GM19328 (cell line): Measurements from ENCODE around the gene UGT1A4.

ENCODE experiments used
- ATAC-seq: cut with Tn5 transposase; IDR thresholded peaks from one replicate; pipeline ENCODE4 v1.9.1; 2021; ENCODE audit warnings: mild to moderate bottlenecking, moderate library complexity; ENCODE audit not compliant: unreplicated experiment

UGT1A4 gene

GRCh38 chr2:233718552-233718951 is at the start of gene UGT1A4:
Gene UGT1A4, plus strand, starts transcription at chr2:233718736. Its CDS starts 85 bp downstream, at chr2:233718821.
- ATAC-seq: no peak

- no peak for ATAC-seq
Observed at GRCh38 chr2:233671290-233672161, 47.0 kb upstream of the UGT1A4 start, which contains the start of gene UGT1A9. Gene UGT1A9, plus strand, starts transcription at chr2:233671898. Its CDS starts 37 bp downstream, at chr2:233671935.

- ATAC-seq: no peak
Observed at GRCh38 chr2:233672886-233673285, 45.6 kb upstream of the UGT1A4 start.

- ATAC-seq: no peak
Observed at GRCh38 chr2:233673896-233674295, 44.6 kb upstream of the UGT1A4 start.

GRCh38 chr2:233674314-233674713 is 44.2 kb upstream of the UGT1A4 start:
- ATAC-seq: no peak

- no peak for ATAC-seq
Observed at GRCh38 chr2:233674995-233675394, 43.5 kb upstream of the UGT1A4 start.

- no peak for ATAC-seq
Observed at GRCh38 chr2:233676046-233676445, 42.5 kb upstream of the UGT1A4 start.

- ATAC-seq: no peak
Observed at GRCh38 chr2:233679196-233679595, 39.3 kb upstream of the UGT1A4 start.

- no peak for ATAC-seq
Observed at GRCh38 chr2:233680361-233681045, 38.0 kb upstream of the UGT1A4 start.

GRCh38 chr2:233681521-233682099 is 36.9 kb upstream of the UGT1A4 start, which contains the start of gene UGT1A7:
Gene UGT1A7, plus strand, starts transcription at chr2:233681901. Its CDS starts 37 bp downstream, at chr2:233681938.
- no peak for ATAC-seq

- no peak for ATAC-seq
Observed at GRCh38 chr2:233684640-233685039, 33.9 kb upstream of the UGT1A4 start.

GRCh38 chr2:233686928-233687327 is 31.6 kb upstream of the UGT1A4 start:
- no peak for ATAC-seq

- ATAC-seq: no peak
Observed at GRCh38 chr2:233688341-233688740, 30.2 kb upstream of the UGT1A4 start.

- no peak for ATAC-seq
Observed at GRCh38 chr2:233689031-233689430, 29.5 kb upstream of the UGT1A4 start.

GRCh38 chr2:233689501-233689900 is 29.0 kb upstream of the UGT1A4 start:
- ATAC-seq: no peak

GRCh38 chr2:233690444-233690843 is 28.1 kb upstream of the UGT1A4 start:
- no peak for ATAC-seq

- no peak for ATAC-seq
Observed at GRCh38 chr2:233691443-233692433, 26.8 kb upstream of the UGT1A4 start.

- ATAC-seq: no peak
Observed at GRCh38 chr2:233692648-233693047, 25.9 kb upstream of the UGT1A4 start, which contains the start of gene UGT1A6. Gene UGT1A6, plus strand, starts transcription at chr2:233692890. Its CDS starts 115 bp downstream, at chr2:233693005.

- ATAC-seq: no peak
Observed at GRCh38 chr2:233693963-233694362, 24.6 kb upstream of the UGT1A4 start.

GRCh38 chr2:233698740-233699139 is 19.8 kb upstream of the UGT1A4 start:
- ATAC-seq: no peak
